ENCODE results near the gene LONRF3. TPM values are rescaled to one million over a fixed set of nuclear protein-coding genes. Genes with fewer than 3 reads are reported as not detected.

Gene LONRF3
- total RNA-seq, 2 donors from 2014 or later = 7.4 to 7.8 TPM

- Histone ChIP-seq H3K27me3 (peaks cover 7% of the 10 kb centered on the region), H3K9me3 (no peaks in the 10 kb centered on the region), H3K9ac (ENCODE audit: low read depth in 2 of 2, low read length in 2 of 2) (peak overlapping the region; percentile 66 to 76), H3K4me3 (peak overlapping the region; percentile 48), H3K36me3 (no peaks in the 10 kb centered on the region), H3K27ac (peak overlapping the region; percentile 74), H3K4me1 (peaks cover 8% of the 10 kb centered on the region)
- TF ChIP-seq CTCF (IDR thresholded peaks at IDR 0.05) = no peak
- peak; percentile 65 for DNase-seq
- intact Hi-C loops (cut with DNase I) = no loop called here
Observed at GRCh38 chrX:118975831-118976598, 1.6 kb downstream of the LONRF3 start.

DNA sequence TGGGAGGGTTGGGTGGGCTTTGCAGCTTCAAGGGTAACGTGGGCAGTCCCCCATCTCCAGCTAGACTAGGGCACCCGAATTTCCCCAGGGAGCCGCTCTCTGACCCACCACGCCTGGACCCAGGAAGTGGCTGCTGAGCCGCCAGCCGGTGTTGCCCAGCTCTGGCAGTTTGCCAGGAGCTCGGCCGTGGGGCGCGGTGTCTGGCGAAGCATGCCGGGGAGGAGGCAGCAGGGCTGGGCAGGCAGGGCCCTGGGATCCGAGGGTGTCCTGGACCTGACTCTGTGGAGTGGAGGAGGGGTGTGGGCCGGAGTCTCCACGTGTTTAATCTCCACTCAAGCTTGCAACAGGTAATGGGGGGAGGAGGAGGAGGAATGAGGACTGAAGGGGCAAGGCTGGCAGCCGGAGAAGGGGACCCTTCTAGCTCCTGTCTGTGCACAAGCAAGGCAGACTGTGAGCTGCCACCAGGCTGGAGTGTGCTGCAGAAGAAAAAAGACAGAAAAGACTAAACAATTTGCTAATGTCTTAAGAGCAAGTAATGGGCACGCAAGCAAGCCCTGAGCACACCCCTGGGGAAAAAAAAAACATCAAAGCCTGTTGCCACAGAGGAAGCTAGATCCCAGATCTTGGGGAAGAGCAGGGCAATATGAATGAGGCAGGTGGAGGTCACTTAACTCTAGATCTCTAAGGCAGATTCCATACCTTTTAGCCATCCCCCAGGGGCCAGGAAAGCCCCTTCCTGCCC is 2.4 kb downstream of the LONRF3 start:
- intact Hi-C loops (cut with DNase I) = no loop called here

DNA sequence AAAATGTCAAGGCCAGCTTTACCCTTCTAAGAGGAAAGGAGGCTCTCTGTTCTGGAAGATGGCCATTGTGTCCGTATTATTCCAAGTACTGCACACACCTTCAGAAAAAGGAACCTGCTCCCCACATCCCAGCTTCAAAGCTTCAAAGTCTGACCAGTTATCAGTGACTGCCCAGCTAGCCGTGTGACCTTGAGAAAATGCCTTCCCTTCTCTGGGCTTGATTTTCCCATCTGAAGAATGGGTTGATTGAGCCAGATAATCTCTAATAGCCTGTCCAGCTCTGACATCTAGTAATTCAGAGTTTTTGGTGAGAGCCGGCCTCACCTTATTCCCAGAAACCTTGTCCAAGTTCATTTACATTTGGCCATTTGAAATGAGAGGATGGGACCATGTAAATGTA is 3.0 kb downstream of the LONRF3 start:
- Histone ChIP-seq H3K27ac (no peak overlapping the region), H3K36me3 (no peaks in the 10 kb centered on the region), H3K27me3 (peaks cover 7% of the 10 kb centered on the region), H3K9ac (ENCODE audit: low read depth in 2 of 2, low read length in 2 of 2) (no peak overlapping the region), H3K4me1 (peaks cover 8% of the 10 kb centered on the region), H3K9me3 (no peaks in the 10 kb centered on the region), H3K4me3 (no peak overlapping the region)
- intact Hi-C loops (cut with DNase I) = no loop called here
- no peak for TF ChIP-seq CTCF (IDR thresholded peaks at IDR 0.05)
- DNase-seq = no peak

More for the DNA sequence above, 2.4 kb downstream of the LONRF3 start:
- Histone ChIP-seq H3K4me1 (peaks cover 8% of the 10 kb centered on the region), H3K27me3 (peaks cover 7% of the 10 kb centered on the region), H3K9me3 (no peaks in the 10 kb centered on the region), H3K4me3 (peak overlapping the region; percentile 48), H3K36me3 (no peaks in the 10 kb centered on the region), H3K27ac (no peak overlapping the region), H3K9ac (ENCODE audit: low read depth in 2 of 2, low read length in 2 of 2) (peak overlapping the region; percentile 6 to 66)
- DNase-seq = peak; percentile 75
- no peak for TF ChIP-seq CTCF (IDR thresholded peaks at IDR 0.05)

- Histone ChIP-seq H3K9ac (ENCODE audit: low read depth in 2 of 2, low read length in 2 of 2) (no peak overlapping the region), H3K27me3 (peaks cover under 1% of the 10 kb centered on the region), H3K4me1 (peaks cover 5% of the 10 kb centered on the region), H3K4me3 (no peak overlapping the region), H3K9me3 (no peaks in the 10 kb centered on the region), H3K36me3 (no peaks in the 10 kb centered on the region), H3K27ac (no peak overlapping the region)
- TF ChIP-seq CTCF (IDR thresholded peaks at IDR 0.05) = no peak
- DNase-seq = no peak
- intact Hi-C loops (cut with DNase I) = no loop called here
Observed at GRCh38 chrX:118978451-118978850, 4.0 kb downstream of the LONRF3 start.

DNA sequence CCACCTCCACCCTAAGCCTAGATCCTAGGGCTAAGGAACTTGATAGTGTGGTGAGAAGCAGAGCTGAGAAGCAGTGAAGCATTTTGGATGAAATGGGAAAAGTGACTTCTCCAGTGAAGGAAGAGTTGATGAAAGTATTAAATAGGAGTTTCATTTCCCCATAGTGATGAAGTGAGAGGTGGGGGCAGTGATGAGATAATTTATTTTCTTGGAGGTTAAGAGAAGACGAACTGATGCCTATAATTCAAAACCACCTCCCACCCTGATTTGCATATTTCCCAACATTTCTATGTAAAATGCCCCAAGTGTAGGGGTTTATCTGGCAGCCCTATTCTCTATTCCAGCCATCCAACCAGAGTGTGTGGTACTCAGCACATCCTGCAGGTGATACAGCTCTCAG is 6.3 kb downstream of the LONRF3 start:
- no peaks in the 10 kb centered on the region for H3K36me3 ChIP-seq
- no peaks in the 10 kb centered on the region for H3K27me3 ChIP-seq
- no peak overlapping the region for H3K9ac ChIP-seq (ENCODE audit: low read depth in 2 of 2, low read length in 2 of 2)
- no peaks in the 10 kb centered on the region for H3K9me3 ChIP-seq
- no peak for TF ChIP-seq CTCF (IDR thresholded peaks at IDR 0.05)
- no peaks in the 10 kb centered on the region for H3K4me1 ChIP-seq
- no peak for DNase-seq
- no peak overlapping the region for H3K27ac ChIP-seq
- intact Hi-C loops (cut with DNase I) = no loop called here
- H3K4me3 ChIP-seq = no peak overlapping the region

Measured in colonic mucosa (tissue), 4 donors.